Type B pancreatic cell (in vitro differentiated cells): Measurements from ENCODE around the gene FLT3LG. TPM values are rescaled to one million over a fixed set of nuclear protein-coding genes. Genes with fewer than 3 reads are reported as not detected.

ENCODE experiments used
- DNase-seq: peaks from one replicate; pipeline ENCODE4 v3.0.0; 2021; ENCODE audit warnings: mixed read lengths; ENCODE audit not compliant: unreplicated experiment; ENCODE audit errors: extremely low spot score
- H3K27ac Mint-ChIP-seq: 2 replicates; pipeline ENCODE4 v1.8.0; 2021; ENCODE audit warnings: mild to moderate bottlenecking, mixed read lengths
- H3K27me3 Mint-ChIP-seq: 2 replicates; pipeline ENCODE4 v1.8.0; 2021; ENCODE audit warnings: mixed read lengths
- H3K36me3 Mint-ChIP-seq: 2 replicates; pipeline ENCODE4 v1.8.0; 2021; ENCODE audit warnings: mixed read lengths
- H3K4me1 Mint-ChIP-seq: one replicate; pipeline ENCODE4 v1.8.0; 2021; ENCODE audit warnings: mixed read lengths; ENCODE audit not compliant: unreplicated experiment
- H3K4me3 Mint-ChIP-seq: 2 replicates; pipeline ENCODE4 v1.8.0; 2021; ENCODE audit warnings: mild to moderate bottlenecking, mixed read lengths
- H3K9me3 Mint-ChIP-seq: 2 replicates; pipeline ENCODE4 v1.8.0; 2021; ENCODE audit warnings: mixed read lengths
- CTCF ChIP-seq: fragments of 200-600 bp; sonication (generic); conservative IDR thresholded peaks from 2 replicates; pipeline ENCODE4 v1.5.0; 2021; ENCODE audit warnings: antibody characterized with exemption, mild to moderate bottlenecking
- total RNA-seq: library from RNA; stranded (reverse); gene quantifications from 2 replicates; pipeline ENCODE4 v1.2.1, GENCODE V29; 2021; ENCODE audit warnings: low replicate concordance

Gene FLT3LG
- total RNA-seq, 1 donor from 2014 or later = 2.0 TPM

- no peak for DNase-seq
- Mint-ChIP-seq H3K4me3 (peak overlapping the region; percentile 97), H3K27ac (peak overlapping the region; percentile 97), H3K4me1 (peaks cover 12% of the 10 kb centered on the region), H3K27me3 (no peaks in the 10 kb centered on the region), H3K36me3 (peaks cover 23% of the 10 kb centered on the region), H3K9me3 (no peaks in the 10 kb centered on the region)
- no peak for TF ChIP-seq CTCF
Measured at GRCh38 chr19:49497047-49497788, 23.2 kb downstream of the FLT3LG start.

- Mint-ChIP-seq H3K9me3 (no peaks in the 10 kb centered on the region), H3K36me3 (peaks cover 18% of the 10 kb centered on the region), H3K4me1 (peaks cover 12% of the 10 kb centered on the region), H3K27me3 (no peaks in the 10 kb centered on the region), H3K4me3 (peak overlapping the region; percentile 97), H3K27ac (peak overlapping the region; percentile 97)
- DNase-seq = no peak
- no peak for TF ChIP-seq CTCF
Measured at GRCh38 chr19:49497789-49498103, 23.7 kb downstream of the FLT3LG start.

- Mint-ChIP-seq H3K4me1 (peaks cover 12% of the 10 kb centered on the region), H3K4me3 (peak overlapping the region; percentile 97), H3K36me3 (peaks cover 14% of the 10 kb centered on the region), H3K27ac (no peak overlapping the region), H3K27me3 (no peaks in the 10 kb centered on the region), H3K9me3 (no peaks in the 10 kb centered on the region)
- TF ChIP-seq CTCF = no peak
- DNase-seq = no peak
Measured at GRCh38 chr19:49498475-49498874, 24.5 kb downstream of the FLT3LG start.

- no peak for TF ChIP-seq CTCF
- H3K4me3 Mint-ChIP-seq = peak overlapping the region; percentile 34
- no peak overlapping the region for H3K27ac Mint-ChIP-seq
- H3K27me3 Mint-ChIP-seq = no peaks in the 10 kb centered on the region
- H3K36me3 Mint-ChIP-seq = peaks cover 14% of the 10 kb centered on the region
- H3K9me3 Mint-ChIP-seq = no peaks in the 10 kb centered on the region
- no peak for DNase-seq
- peaks cover 12% of the 10 kb centered on the region for H3K4me1 Mint-ChIP-seq
Measured at GRCh38 chr19:49499030-49499670, 25.1 kb downstream of the FLT3LG start.

GRCh38 chr19:49502866-49503581 is 29.0 kb downstream of the FLT3LG start:
- no peak for DNase-seq
- H3K4me1 Mint-ChIP-seq = peaks cover 7% of the 10 kb centered on the region
- TF ChIP-seq CTCF = peak; percentile 77
- no peaks in the 10 kb centered on the region for H3K9me3 Mint-ChIP-seq
- no peaks in the 10 kb centered on the region for H3K27me3 Mint-ChIP-seq
- H3K36me3 Mint-ChIP-seq = peaks cover 6% of the 10 kb centered on the region
- no peak overlapping the region for H3K4me3 Mint-ChIP-seq
- no peak overlapping the region for H3K27ac Mint-ChIP-seq
